ENCODE measurements around the gene ARIH2. TPM values are rescaled to one million over a fixed set of nuclear protein-coding genes. Genes with fewer than 3 reads are reported as not detected.

ARIH2 gene
- total and polyA plus RNA-seq, 8 donors = 29.8 to 202 (median 51.5) TPM

DNA sequence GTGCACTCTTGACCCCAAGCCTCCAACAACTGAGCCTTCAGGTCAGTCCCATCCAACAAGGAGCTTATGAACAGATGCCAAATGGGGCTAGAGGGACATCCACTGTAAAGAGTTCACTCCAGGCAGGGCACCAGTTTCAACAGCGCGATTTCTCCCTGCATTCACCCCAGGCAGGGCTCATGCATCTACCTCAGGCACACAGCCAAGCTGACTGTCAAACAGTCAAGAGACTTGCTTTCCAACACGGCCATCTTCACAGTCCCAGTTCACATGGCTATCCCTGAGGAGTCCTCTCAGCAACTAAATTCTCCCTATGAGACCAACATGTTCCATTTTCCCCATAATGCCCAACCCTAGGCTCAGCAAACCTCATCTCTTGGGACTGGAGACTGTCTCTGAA, 37.6 kb upstream of the ARIH2 start:
- no peaks in the 10 kb centered on the region for H3K4me1 ChIP-seq
- WGBS, 5 donors = 71 to 96% (median 85%) methylated on average over 3 of the region's 3 CpGs
- H3K4me3 ChIP-seq = no peak overlapping the region
- intact Hi-C loops (cut with DNase I; ENCODE audit: low total_unique reads) = no loop called here
- no peak for DNase-seq
- H3K36me3 ChIP-seq = peaks cover 16 to 91% (median 90%) of the 10 kb centered on the region in 4 donors
- no peak overlapping the region for H3K27ac ChIP-seq
- TF ChIP-seq POLR2AphosphoS5 (IDR thresholded peaks at IDR 0.05) = no peak
- no peak for TF ChIP-seq POLR2A (IDR thresholded peaks at IDR 0.05)
- no peak for TF ChIP-seq EP300 (IDR thresholded peaks at IDR 0.05)
- TF ChIP-seq, protein P1, sequence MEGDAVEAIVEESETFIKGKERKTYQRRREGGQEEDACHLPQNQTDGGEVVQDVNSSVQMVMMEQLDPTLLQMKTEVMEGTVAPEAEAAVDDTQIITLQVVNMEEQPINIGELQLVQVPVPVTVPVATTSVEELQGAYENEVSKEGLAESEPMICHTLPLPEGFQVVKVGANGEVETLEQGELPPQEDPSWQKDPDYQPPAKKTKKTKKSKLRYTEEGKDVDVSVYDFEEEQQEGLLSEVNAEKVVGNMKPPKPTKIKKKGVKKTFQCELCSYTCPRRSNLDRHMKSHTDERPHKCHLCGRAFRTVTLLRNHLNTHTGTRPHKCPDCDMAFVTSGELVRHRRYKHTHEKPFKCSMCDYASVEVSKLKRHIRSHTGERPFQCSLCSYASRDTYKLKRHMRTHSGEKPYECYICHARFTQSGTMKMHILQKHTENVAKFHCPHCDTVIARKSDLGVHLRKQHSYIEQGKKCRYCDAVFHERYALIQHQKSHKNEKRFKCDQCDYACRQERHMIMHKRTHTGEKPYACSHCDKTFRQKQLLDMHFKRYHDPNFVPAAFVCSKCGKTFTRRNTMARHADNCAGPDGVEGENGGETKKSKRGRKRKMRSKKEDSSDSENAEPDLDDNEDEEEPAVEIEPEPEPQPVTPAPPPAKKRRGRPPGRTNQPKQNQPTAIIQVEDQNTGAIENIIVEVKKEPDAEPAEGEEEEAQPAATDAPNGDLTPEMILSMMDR (IDR thresholded peaks at IDR 0.05) = no peak
- H3K27me3 ChIP-seq = no peaks in the 10 kb centered on the region
- no peaks in the 10 kb centered on the region for H3K9me3 ChIP-seq

DNA sequence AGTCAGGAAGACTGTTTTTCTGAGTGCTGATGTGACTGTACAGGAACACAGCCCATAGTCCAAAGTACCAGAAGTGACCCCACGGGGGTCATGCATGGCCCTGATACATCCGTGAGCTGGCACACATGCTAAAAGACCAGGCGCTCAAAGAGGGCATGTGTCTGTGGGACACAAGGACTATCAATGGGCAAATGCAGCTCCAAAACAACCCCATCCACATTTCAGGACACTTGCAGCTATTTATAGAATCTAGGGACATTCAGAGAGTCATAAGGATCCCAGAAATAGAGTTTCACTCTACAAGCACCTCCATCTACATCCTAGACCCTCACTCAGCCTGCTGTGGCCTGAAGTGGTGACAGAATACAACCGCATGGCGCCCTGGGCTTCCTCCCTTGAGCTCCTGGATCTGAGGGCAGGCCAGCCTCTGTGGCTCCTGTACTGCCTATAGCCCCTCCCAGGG, 37.0 kb upstream of the ARIH2 start:
- no peaks in the 10 kb centered on the region for H3K9me3 ChIP-seq
- H3K4me3 ChIP-seq = no peak overlapping the region
- H3K27ac ChIP-seq = no peak overlapping the region
- no peak for DNase-seq
- peaks cover 14 to 90% (median 89%) of the 10 kb centered on the region in 4 donors for H3K36me3 ChIP-seq
- 90 to 96% (median 96%) methylated on average over 5 of the region's 5 CpGs for WGBS, 5 donors
- H3K27me3 ChIP-seq = no peaks in the 10 kb centered on the region
- no peak for TF ChIP-seq POLR2A (IDR thresholded peaks at IDR 0.05)
- TF ChIP-seq, protein P1 (IDR thresholded peaks at IDR 0.05) = no peak
- TF ChIP-seq EP300 (IDR thresholded peaks at IDR 0.05) = no peak
- no peak for TF ChIP-seq POLR2AphosphoS5 (IDR thresholded peaks at IDR 0.05)
- no peaks in the 10 kb centered on the region for H3K4me1 ChIP-seq
- intact Hi-C loops (cut with DNase I; ENCODE audit: low total_unique reads) = no loop called here

DNA sequence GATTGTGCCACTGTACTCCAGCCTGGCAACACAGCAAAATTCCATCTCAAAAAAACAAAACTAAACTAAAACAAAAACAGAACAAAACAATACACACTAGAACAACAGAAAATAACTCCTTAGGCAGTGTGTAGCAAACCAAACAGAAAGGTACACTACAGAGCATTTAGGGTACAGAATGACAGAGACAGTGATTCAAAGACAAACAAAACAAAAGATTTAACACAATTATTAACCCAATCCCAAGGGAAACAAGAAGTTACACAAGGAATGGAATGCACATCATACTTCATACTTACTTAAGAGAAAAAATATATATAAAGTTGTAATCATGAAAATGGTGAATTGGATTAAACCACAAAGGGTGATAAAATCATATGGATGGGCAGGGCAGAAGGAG, 32.9 kb upstream of the ARIH2 start:
- no peak for DNase-seq
- H3K4me1 ChIP-seq = no peaks in the 10 kb centered on the region
- H3K27me3 ChIP-seq = no peaks in the 10 kb centered on the region
- H3K4me3 ChIP-seq = no peak overlapping the region
- intact Hi-C loops (cut with DNase I; ENCODE audit: low total_unique reads) = no loop called here
- H3K36me3 ChIP-seq = peaks cover 12 to 96% (median 83%) of the 10 kb centered on the region in 4 donors
- TF ChIP-seq EP300 (IDR thresholded peaks at IDR 0.05) (no peak), POLR2AphosphoS5 (IDR thresholded peaks at IDR 0.05) (no peak), POLR2A (IDR thresholded peaks at IDR 0.05) (no peak)
- TF ChIP-seq, protein P1 (IDR thresholded peaks at IDR 0.05) = no peak
- H3K9me3 ChIP-seq = no peaks in the 10 kb centered on the region
- H3K27ac ChIP-seq = no peak overlapping the region

DNA sequence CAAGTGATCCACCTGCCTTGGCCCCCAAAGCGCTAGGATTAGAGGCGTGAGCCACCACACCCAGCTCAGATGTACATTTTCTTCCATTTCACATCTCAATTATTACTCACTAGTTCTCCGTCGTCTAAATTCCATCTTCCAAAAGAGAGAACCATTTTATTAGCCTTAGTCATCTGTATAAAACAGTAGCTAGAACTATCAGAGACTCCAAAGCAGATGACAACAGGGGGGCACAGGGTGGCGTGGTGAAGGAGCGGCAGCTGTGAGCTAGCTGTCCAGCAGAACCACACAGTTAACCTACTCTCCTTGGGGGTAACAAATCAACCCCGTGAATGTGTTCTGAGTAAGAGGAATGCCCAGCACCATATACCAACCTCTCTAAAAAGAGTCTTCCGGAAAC, 27.0 kb upstream of the ARIH2 start:
- Histone ChIP-seq H3K4me3 (no peak overlapping the region), H3K27me3 (no peaks in the 10 kb centered on the region), H3K9me3 (no peaks in the 10 kb centered on the region), H3K4me1 (peaks cover 0 to 4% (median under 1%) of the 10 kb centered on the region in 4 donors), H3K36me3 (peaks cover 0 to 52% (median 44%) of the 10 kb centered on the region in 4 donors), H3K27ac (no peak overlapping the region)
- TF ChIP-seq POLR2AphosphoS5 (IDR thresholded peaks at IDR 0.05) (no peak), POLR2A (IDR thresholded peaks at IDR 0.05) (no peak), EP300 (IDR thresholded peaks at IDR 0.05) (no peak)
- TF ChIP-seq, protein P1 (IDR thresholded peaks at IDR 0.05) = no peak
- intact Hi-C loops (cut with DNase I; ENCODE audit: low total_unique reads) = no loop called here
- 94 to 96% (median 96%) methylated on average over 8 of the region's 8 CpGs for WGBS, 5 donors
- DNase-seq = no peak

Data from stomach (tissue), 9 donors.